Endothelial cell of hepatic sinusoid (primary cell): ENCODE measurements around the gene GLOD4.
"Not testable (repeated sequence)": the region's sequence is repeated elsewhere in the genome, so short reads cannot be mapped to it uniquely, and the experiment has no call there.

ENCODE experiments used
- in situ Hi-C: cut with HindIII; loops from 2 replicates; pipeline ENCODE4 v1.10.0; 2017; ENCODE audit warnings: low sequenced_read_pairs

GLOD4 gene

DNA sequence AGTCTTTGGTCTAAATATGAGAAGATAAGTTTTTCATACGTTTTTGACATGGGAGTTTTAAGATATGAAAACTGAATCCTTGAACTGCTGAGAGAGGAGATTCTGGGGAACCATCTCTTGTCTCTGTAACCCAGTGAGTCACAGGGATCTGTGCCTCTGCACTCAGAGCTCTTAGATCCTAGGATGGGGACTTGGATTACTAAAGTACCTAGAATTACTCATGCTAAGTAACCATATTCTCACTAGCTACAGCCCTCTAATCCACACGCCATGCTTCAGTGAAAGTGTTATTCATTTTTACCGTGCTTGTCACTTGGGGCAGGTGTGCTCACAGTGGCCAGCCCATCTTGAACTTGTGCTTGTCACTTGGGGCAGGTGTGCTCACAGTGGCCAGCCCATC is 2.1 kb upstream of the GLOD4 start:
- in situ Hi-C loops, result no loop called here

DNA sequence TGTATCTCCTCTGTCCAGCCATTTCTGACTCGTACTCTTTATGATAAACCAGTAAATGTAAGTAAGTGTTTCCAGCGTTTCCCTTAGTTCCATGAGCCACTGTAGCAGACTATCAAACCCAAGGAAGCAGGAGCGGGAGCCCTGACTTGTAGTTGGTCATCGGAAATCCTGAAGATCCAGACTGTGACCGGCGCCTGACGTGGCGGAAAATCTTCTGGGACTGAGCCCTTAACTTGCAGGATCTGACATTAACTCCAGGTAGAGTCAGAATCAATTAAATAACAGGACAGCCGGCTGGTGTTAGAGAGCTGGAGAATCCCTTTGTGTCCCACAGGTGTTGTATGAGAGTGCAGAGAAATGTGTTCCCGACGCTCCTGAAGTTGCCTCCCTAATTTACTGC is 4.0 kb downstream of the GLOD4 start:
- in situ Hi-C loops, result loop anchor here (10.0 kb wide), 1 partner anchor 197 kb away; the partner anchor contains the start of gene NXN

- in situ Hi-C loops, result loop anchor here (10.0 kb wide), 1 partner anchor 201 kb away; the partner anchor contains the start of gene NXN
Measured at GRCh38 chr17:774313-774584, 7.8 kb downstream of the GLOD4 start.

- in situ Hi-C loops, result loop anchor here (10.0 kb wide), 1 partner anchor 201 kb away; the partner anchor contains the start of gene NXN
Measured at GRCh38 chr17:773467-774312, 8.4 kb downstream of the GLOD4 start.

GRCh38 chr17:773016-773415 is 9.1 kb downstream of the GLOD4 start:
- in situ Hi-C loops, result loop anchor here (10.0 kb wide), 1 partner anchor 202 kb away; the partner anchor contains the start of gene NXN

GRCh38 chr17:767076-767475 is 15.0 kb downstream of the GLOD4 start:
- in situ Hi-C loops, result no loop called here

- in situ Hi-C loops, result no loop called here
Measured at GRCh38 chr17:760371-760770, 21.7 kb downstream of the GLOD4 start.

DNA sequence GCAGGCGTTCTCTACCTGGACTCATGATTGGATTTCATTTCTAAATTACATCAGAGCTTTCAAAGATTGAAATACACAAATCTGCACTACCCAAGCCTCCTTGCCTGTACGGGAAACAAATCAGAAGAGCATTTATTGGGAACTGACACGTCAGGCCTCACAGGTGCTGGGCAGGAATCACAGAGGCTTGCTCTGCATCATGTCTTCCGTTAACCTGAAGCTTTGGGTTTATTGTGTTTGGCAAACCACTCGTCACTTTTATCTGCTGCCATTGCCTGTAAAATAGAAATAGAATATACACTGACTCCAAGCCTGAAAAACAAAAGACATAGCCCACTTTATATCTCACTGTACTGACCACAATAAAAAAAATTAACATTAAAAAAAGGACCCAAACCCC is 22.1 kb downstream of the GLOD4 start:
- in situ Hi-C loops, result loop anchor here (10.0 kb wide), 1 partner anchor 155 kb away; no protein-coding TSS in a partner anchor

DNA sequence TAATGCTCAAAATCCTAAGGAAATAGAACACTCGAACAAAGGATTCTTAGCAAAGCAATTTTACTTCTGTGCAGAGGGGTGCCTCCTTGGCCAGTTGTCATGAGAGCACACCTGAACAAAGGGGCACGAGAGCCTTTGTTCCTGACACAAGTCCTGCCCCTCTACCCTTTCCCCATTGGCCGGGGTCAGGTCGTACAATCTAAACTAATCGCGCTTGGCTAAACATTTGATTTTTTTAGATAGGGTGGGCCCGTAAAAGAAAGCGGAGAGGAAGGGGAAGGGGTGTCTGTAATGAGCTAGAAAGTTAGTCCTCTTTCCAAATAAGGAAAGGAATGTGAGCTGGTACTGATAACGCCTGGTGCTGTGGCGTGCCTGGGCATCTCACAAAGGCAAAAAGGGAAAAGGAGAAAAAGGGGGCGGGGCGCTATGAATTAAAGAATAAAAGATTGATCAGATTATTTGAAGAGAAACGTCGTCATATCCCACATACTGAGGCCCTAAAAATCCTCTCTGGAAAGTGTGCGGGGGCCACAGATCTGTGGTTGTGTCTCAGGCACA is 26.0 kb downstream of the GLOD4 start:
- in situ Hi-C loops, result loop anchor here (10.0 kb wide), 1 partner anchor 151 kb away; no protein-coding TSS in a partner anchor

- in situ Hi-C loops, result loop anchor here (10.0 kb wide), 1 partner anchor 151 kb away; no protein-coding TSS in a partner anchor
Measured at GRCh38 chr17:755319-755961, 26.6 kb downstream of the GLOD4 start.

GRCh38 chr17:753418-753817 is 28.7 kb downstream of the GLOD4 start:
- in situ Hi-C loops, result loop anchor here (10.0 kb wide), 1 partner anchor 149 kb away; no protein-coding TSS in a partner anchor

DNA sequence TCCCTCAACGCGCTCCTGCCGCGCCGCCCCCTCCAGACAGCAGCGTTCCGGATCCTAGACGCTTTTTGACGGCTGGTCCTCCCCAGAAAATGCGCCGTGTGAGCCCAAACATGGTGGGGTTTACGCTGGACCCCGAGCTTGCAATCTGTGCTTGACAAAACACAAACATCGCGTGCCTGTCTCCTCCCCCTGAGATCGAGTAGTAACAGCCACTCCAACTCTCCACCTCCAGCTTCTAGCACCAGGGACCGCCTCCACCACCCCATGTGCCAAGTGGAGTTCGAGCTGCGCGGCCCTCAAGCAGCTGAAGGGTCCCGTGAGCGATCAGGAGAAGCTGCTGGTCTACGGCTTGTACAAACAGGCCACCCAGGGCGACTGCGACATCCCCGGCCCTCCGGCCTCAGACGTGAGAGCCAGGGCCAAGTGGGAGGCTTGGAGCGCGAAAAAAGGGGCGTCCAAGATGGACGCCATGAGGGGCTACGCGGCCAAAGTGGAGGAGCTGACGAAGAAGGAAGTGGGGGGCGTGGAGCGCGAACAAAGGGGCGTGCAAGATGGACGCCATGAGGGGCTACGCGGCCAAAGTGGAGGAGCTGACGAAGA is 29.4 kb downstream of the GLOD4 start:
- in situ Hi-C loops, result loop anchor here (10.0 kb wide), 1 partner anchor 148 kb away; no protein-coding TSS in a partner anchor

DNA sequence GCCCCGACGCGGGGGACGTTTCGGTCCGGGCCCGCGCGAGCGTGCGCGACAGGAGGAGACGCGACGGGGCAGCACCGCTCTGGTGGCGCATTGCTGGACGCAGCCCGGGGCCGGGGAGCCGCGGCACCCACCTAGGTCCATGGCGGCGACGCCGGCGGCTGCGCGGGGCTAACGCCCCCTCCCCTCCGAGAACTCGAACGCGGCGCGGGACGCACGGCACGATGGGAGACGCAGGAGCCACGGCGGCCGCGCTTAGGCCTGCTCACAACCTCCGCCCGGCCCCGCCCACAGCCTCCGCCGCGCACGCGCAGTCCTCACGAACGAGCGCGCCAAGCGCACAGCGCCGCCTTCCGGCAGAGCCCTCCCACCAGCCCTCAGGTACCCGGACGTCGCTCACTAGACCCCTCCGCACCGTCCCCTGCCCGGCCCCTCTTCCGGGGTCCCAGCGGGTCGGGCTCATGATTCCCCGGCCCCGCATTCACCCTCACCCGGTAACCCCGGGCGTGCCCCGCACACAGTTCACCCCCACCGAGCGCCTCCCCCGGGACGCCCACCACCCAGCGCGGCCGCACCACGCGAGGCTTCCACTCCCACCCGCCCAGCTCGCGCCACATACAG is 30.0 kb downstream of the GLOD4 start, which contains the start of gene GEMIN4:
Gene GEMIN4 (minus strand): TSS at position 263 of the 618 bp plus-strand sequence. CDS start 122 bp downstream, at position 141.
- in situ Hi-C loops, result loop anchor here (10.0 kb wide), 1 partner anchor 147 kb away; no protein-coding TSS in a partner anchor

DNA sequence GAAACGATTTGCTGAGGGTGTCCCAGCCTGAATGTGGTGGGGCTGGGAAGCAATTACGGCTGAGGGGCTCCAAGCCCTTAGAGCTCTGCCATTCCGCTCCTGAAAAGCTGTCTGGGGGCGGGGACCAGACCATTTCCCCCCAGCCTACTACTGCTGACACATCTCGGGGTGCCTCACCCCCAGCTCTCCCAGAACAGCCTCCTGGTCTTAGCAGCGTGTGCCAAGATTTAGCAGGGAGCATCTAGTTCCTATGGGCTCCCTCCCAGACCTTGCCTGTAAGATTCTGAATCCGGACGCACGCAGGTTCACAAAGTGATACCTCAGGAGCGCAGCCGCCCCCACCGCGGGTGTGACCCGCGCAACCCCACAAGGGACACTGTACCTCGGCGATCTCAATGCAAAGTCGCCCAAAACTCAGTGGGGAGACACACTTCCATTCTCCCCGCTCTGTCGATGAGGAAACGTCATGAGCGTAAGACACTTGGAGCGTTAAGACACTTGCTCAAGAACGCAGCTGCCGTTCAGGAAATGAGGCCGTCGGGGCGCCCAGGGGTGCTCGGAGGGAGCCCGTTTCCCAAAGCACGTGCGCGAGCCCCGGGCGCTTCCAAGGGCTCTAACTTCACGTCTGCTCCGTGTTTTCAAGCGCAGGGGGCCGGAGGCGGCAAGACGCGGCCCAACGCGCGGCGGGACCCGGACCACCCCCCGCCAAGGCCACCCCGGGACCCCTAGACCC is 30.6 kb downstream of the GLOD4 start:
- in situ Hi-C loops, result loop anchor here (10.0 kb wide), 1 partner anchor 147 kb away; no protein-coding TSS in a partner anchor

DNA sequence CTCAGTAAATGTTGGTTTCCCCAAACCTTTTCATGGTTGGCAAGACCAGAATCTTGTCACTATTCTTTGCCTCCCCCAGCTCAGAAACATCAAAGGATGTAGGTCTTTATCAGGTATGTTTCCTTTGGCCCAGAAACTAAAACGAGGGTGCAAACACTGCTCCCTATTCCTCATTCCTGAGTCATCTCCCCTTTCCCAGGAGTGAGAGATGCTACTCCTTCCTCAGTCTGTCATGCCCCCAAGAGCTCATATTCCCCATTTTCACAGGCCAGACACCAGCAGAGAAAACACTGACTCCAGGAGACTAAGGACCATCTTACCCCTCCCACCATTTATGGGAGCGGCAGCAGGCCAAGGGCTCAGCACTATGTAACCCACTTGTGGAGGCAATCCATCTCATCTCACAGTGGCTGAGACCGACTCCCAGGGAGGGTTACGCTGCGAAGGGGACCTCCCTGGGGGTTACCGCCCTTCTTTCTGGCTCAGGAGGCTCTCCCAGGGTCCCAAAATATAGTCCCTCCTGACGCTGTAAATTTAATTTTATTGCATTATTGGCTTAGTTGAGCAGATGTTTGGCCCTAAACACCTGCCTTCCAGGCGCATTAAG is 31.5 kb downstream of the GLOD4 start:
- in situ Hi-C loops, result loop anchor here (10.0 kb wide), 1 partner anchor 146 kb away; no protein-coding TSS in a partner anchor

DNA sequence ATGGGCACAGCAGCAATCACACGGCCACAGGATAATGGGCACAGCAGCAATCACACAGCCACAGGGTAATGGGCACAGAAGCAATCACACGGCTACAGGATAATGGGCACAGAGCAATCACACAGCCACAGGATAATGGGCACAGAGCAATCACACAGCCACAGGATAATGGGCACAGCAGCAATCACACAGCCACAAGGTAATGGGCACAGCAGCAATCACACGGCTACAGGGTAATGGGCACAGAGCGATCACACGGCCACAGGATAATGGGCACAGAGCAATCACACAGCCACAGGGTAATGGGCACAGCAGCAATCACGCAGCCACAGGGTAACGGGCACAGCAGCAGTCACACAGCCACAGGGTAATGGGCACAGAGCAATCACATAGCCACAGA is 32.7 kb downstream of the GLOD4 start:
- in situ Hi-C loops, result not testable (repeated sequence)

DNA sequence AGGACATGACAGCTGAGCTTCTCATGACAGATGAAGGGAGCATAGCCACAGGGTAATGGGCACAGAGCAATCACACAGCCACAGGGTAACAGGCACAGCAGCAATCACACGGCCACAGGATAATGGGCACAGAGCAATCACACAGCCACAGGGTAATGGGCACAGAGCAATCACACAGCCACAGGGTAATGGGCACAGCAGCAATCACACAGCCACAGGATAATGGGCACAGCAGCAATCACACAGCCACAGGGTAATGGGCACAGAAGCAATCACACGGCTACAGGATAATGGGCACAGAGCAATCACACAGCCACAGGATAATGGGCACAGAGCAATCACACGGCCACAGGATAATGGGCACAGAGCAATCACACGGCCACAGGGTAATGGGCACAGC is 33.5 kb downstream of the GLOD4 start:
- in situ Hi-C loops, result not testable (repeated sequence)

- in situ Hi-C loops, result no loop called here
Measured at GRCh38 chr17:746783-747629, 35.1 kb downstream of the GLOD4 start.
